Subcutaneous adipose tissue (tissue), 4 donors: ENCODE measurements around the gene GIGYF1. TPM values are rescaled to one million over a fixed set of nuclear protein-coding genes. Genes with fewer than 3 reads are reported as not detected.

Source experiments
- CTCF ChIP-seq: fragments of 450-650 bp; IDR thresholded peaks from one replicate; pipeline ENCODE4 v1.5.1; 2016; ENCODE audit warnings: low read depth, mild to moderate bottlenecking, control low read depth, antibody characterized with exemption, moderate library complexity
- total RNA-seq, 4 donors: library from RNA; depleted of rRNA; stranded (reverse); fragments of >200 nt; gene quantifications; one replicate each; pipeline ENCODE4 v1.1.0, GENCODE V29; 2016

The GIGYF1 gene
- total RNA-seq = 10 to 100 TPM in 3 of 4 donors, 1 to 10 TPM in 1; 9.0 to 44.3 (median 20.0) TPM

- TF ChIP-seq CTCF = no peak
Observed at GRCh38 chr7:100694098-100694745, at the start of gene GIGYF1. TSS of gene GIGYF1 (minus strand) at chr7:100694250. CDS start at chr7:100688238, 6,012 bp downstream.

GRCh38 chr7:100739934-100740333 lies 45.9 kb upstream of the GIGYF1 start:
- TF ChIP-seq CTCF = no peak

- TF ChIP-seq CTCF = no peak
Observed at GRCh38 chr7:100736671-100737070, 42.6 kb upstream of the GIGYF1 start.

GRCh38 chr7:100735730-100736129 lies 41.7 kb upstream of the GIGYF1 start:
- no peak for TF ChIP-seq CTCF

- no peak for TF ChIP-seq CTCF
Observed at GRCh38 chr7:100731937-100732636, 38.0 kb upstream of the GIGYF1 start.

GRCh38 chr7:100730136-100730800 lies 36.2 kb upstream of the GIGYF1 start:
- TF ChIP-seq CTCF = no peak

- no peak for TF ChIP-seq CTCF
Observed at GRCh38 chr7:100728196-100728595, 34.1 kb upstream of the GIGYF1 start.
